NT2/D1 (cell line): ENCODE data around the gene CCSER1.
"Not testable (repeated sequence)": the region's sequence is repeated elsewhere in the genome, so short reads cannot be mapped to it uniquely, and the experiment has no call there.

Source experiments
- DNase-seq: peaks from one replicate; pipeline ENCODE4 v3.0.0-alpha.2; 2011; ENCODE audit warnings: low read depth, low spot score
- H3K27me3 ChIP-seq: 2 replicates; pipeline ENCODE4 v1.6.0; 2011; ENCODE audit warnings: mild to moderate bottlenecking; ENCODE audit not compliant: insufficient read length, insufficient read depth
- H3K36me3 ChIP-seq: 2 replicates; pipeline ENCODE4 v1.6.1; 2011; ENCODE audit warnings: mild to moderate bottlenecking, low read length, mixed read lengths; ENCODE audit not compliant: insufficient read depth, insufficient read length
- H3K4me1 ChIP-seq: 2 replicates; pipeline ENCODE4 v1.5.1; 2011; ENCODE audit not compliant: insufficient read depth, insufficient read length
- H3K4me3 ChIP-seq: 2 replicates; pipeline ENCODE4 v1.5.1; 2011; ENCODE audit warnings: low read depth; ENCODE audit not compliant: insufficient read length
- H3K9ac ChIP-seq: 2 replicates; pipeline ENCODE4 v1.6.0; 2011; ENCODE audit warnings: low read depth; ENCODE audit not compliant: insufficient read length
- H3K9me3 ChIP-seq: 2 replicates; pipeline ENCODE4 v1.5.1; 2011; ENCODE audit warnings: mild to moderate bottlenecking, low read length; ENCODE audit not compliant: insufficient read depth
- SUZ12 ChIP-seq: IDR thresholded peaks from 2 replicates; pipeline ENCODE4 v1.6.1; 2011; ENCODE audit not compliant: insufficient read length, insufficient read depth; ENCODE audit errors: extremely low read depth
- YY1 ChIP-seq: IDR thresholded peaks from 2 replicates; pipeline ENCODE4 v1.6.1; 2011; ENCODE audit not compliant: insufficient read length, insufficient read depth
- ZNF274 ChIP-seq: IDR thresholded peaks from 2 replicates; pipeline ENCODE4 v1.6.1; 2011; ENCODE audit warnings: mild to moderate bottlenecking, low read depth, low read length

Gene CCSER1

GRCh38 chr4:90825849-90826248 lies 698.7 kb downstream of the CCSER1 start:
- no peak for TF ChIP-seq ZNF274
- no peak for TF ChIP-seq SUZ12
- no peak for TF ChIP-seq YY1
- Histone ChIP-seq H3K9ac (no peak overlapping the region), H3K4me1 (no peaks in the 10 kb centered on the region), H3K36me3 (no peaks in the 10 kb centered on the region), H3K4me3 (no peak overlapping the region), H3K27me3 (no peaks in the 10 kb centered on the region), H3K9me3 (no peaks in the 10 kb centered on the region)
- DNase-seq, result no peak

GRCh38 chr4:90833706-90834105 lies 706.5 kb downstream of the CCSER1 start:
- peak; percentile 30 for DNase-seq
- Histone ChIP-seq H3K4me1 (no peaks in the 10 kb centered on the region), H3K4me3 (no peak overlapping the region), H3K9me3 (no peaks in the 10 kb centered on the region), H3K27me3 (no peaks in the 10 kb centered on the region), H3K9ac (no peak overlapping the region), H3K36me3 (no peaks in the 10 kb centered on the region)
- TF ChIP-seq SUZ12 (no peak), ZNF274 (no peak), YY1 (no peak)

- TF ChIP-seq SUZ12, result no peak
- Histone ChIP-seq H3K9me3 (no peaks in the 10 kb centered on the region), H3K9ac (no peak overlapping the region), H3K36me3 (no peaks in the 10 kb centered on the region), H3K4me3 (no peak overlapping the region), H3K4me1 (no peaks in the 10 kb centered on the region), H3K27me3 (no peaks in the 10 kb centered on the region)
- DNase-seq, result no peak
Measured at GRCh38 chr4:90837241-90837640, 710.0 kb downstream of the CCSER1 start.

GRCh38 chr4:90838859-90839258 lies 711.7 kb downstream of the CCSER1 start:
- not testable (repeated sequence) for H3K4me3 ChIP-seq, H3K36me3 ChIP-seq, DNase-seq, H3K4me1 ChIP-seq, H3K9ac ChIP-seq, H3K9me3 ChIP-seq, H3K27me3 ChIP-seq

GRCh38 chr4:90840291-90840690 lies 713.1 kb downstream of the CCSER1 start:
- Histone ChIP-seq H3K4me1 (no peaks in the 10 kb centered on the region), H3K9ac (no peak overlapping the region), H3K36me3 (no peaks in the 10 kb centered on the region), H3K9me3 (no peaks in the 10 kb centered on the region), H3K4me3 (no peak overlapping the region), H3K27me3 (no peaks in the 10 kb centered on the region)
- TF ChIP-seq YY1 (no peak), ZNF274 (no peak), SUZ12 (no peak)
- no peak for DNase-seq

GRCh38 chr4:90840828-90841227 lies 713.6 kb downstream of the CCSER1 start:
- no peaks in the 10 kb centered on the region for H3K4me1 ChIP-seq
- no peak overlapping the region for H3K4me3 ChIP-seq
- no peak overlapping the region for H3K9ac ChIP-seq
- no peak for DNase-seq
- no peaks in the 10 kb centered on the region for H3K27me3 ChIP-seq
- H3K36me3 ChIP-seq, result no peaks in the 10 kb centered on the region
- H3K9me3 ChIP-seq, result no peaks in the 10 kb centered on the region
- no peak for TF ChIP-seq SUZ12
- no peak for TF ChIP-seq YY1
- TF ChIP-seq ZNF274, result no peak

- TF ChIP-seq SUZ12, result no peak
- TF ChIP-seq YY1, result no peak
- TF ChIP-seq ZNF274, result no peak
Measured at GRCh38 chr4:90841676-90842075, 714.5 kb downstream of the CCSER1 start.

GRCh38 chr4:90842960-90843359 lies 715.8 kb downstream of the CCSER1 start:
- H3K4me1 ChIP-seq, result no peaks in the 10 kb centered on the region
- no peaks in the 10 kb centered on the region for H3K27me3 ChIP-seq
- H3K9ac ChIP-seq, result no peak overlapping the region
- TF ChIP-seq ZNF274 (no peak), SUZ12 (no peak), YY1 (no peak)
- no peak for DNase-seq
- no peaks in the 10 kb centered on the region for H3K36me3 ChIP-seq
- no peak overlapping the region for H3K4me3 ChIP-seq
- H3K9me3 ChIP-seq, result no peaks in the 10 kb centered on the region

More at GRCh38 chr4:90841676-90842075, 714.5 kb downstream of the CCSER1 start:
- no peak for DNase-seq
- Histone ChIP-seq H3K9me3 (no peaks in the 10 kb centered on the region), H3K9ac (no peak overlapping the region), H3K4me1 (no peaks in the 10 kb centered on the region), H3K27me3 (no peaks in the 10 kb centered on the region), H3K4me3 (no peak overlapping the region), H3K36me3 (no peaks in the 10 kb centered on the region)
